AG04449 (cell line): ENCODE data around the gene WDR33.

Experiments
- CTCF ChIA-PET: fragments of 350-600 bp; formaldehyde crosslinking; extraction: SDS; loops from one replicate; lab custom pipeline; 2021; ENCODE audit warnings: antibody characterized with exemption; lab: Yijun Ruan, JAX
- POLR2A ChIA-PET: fragments of 400-600, 350-600 bp; formaldehyde crosslinking; extraction: SDS; loops from one replicate; lab custom pipeline; 2020; ENCODE audit warnings: antibody characterized with exemption, inconsistent platforms; lab: Yijun Ruan, JAX
- DNase-seq: peaks from one replicate; pipeline ENCODE4 v3.0.0-alpha.2; 2010; ENCODE audit warnings: low read depth, low spot score
- H3K4me3 ChIP-seq: 2 replicates; pipeline ENCODE4 v1.5.1; 2011; ENCODE audit warnings: low read depth, mild to moderate bottlenecking, control low read depth, low read length
- TF ChIP-seq, protein P1 (sequence below): IDR thresholded peaks from one replicate; pipeline ENCODE4 v1.5.1; 2011; ENCODE audit warnings: mild to moderate bottlenecking, moderate library complexity, low read length, control low read depth, inconsistent platforms; ENCODE audit not compliant: insufficient read depth; ENCODE audit errors: missing control alignments

WDR33 gene

DNA sequence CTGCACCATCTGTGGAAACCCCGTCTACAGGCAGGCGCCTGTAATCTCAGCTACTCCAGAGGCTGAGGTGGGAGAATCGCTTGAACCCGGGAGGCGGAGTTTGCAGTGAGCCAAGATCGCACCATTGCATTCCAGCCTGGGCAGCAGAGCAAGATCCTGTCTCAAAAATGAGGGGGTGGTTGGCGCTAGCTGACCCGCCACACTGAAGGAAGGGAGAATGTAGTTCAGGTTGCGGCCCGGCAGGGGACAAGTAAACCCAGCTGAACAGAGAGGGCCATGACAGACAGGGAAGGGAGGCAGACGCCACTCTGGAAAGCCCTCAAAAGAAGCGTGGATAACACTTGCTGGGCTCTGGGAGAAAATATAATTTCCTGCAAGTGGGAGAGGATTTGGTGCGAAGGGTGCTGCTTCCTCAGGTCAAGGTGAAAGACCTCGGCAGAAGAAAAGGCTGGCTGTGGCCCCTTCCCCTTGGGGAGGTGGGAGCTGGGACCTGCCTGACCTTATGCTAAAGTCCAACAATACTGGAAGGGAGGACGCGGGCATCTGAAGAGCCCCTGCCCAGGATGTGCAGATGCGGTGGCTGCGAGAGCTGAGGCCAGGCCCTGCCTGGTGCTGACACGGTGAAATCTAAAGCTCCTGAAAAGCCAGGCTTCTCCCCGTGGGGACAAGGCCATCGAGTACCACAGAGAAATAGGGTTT is 113.3 kb downstream of the WDR33 start:
- ChIA-PET POLR2A (no interaction called here), CTCF (interaction anchor here (0.9 to 1.3 kb wide), 3 partner anchors 22 to 71 kb away, joined by 3 to 6 read pairs (median 3); no protein-coding TSS in a partner anchor)
- TF ChIP-seq, protein P1, sequence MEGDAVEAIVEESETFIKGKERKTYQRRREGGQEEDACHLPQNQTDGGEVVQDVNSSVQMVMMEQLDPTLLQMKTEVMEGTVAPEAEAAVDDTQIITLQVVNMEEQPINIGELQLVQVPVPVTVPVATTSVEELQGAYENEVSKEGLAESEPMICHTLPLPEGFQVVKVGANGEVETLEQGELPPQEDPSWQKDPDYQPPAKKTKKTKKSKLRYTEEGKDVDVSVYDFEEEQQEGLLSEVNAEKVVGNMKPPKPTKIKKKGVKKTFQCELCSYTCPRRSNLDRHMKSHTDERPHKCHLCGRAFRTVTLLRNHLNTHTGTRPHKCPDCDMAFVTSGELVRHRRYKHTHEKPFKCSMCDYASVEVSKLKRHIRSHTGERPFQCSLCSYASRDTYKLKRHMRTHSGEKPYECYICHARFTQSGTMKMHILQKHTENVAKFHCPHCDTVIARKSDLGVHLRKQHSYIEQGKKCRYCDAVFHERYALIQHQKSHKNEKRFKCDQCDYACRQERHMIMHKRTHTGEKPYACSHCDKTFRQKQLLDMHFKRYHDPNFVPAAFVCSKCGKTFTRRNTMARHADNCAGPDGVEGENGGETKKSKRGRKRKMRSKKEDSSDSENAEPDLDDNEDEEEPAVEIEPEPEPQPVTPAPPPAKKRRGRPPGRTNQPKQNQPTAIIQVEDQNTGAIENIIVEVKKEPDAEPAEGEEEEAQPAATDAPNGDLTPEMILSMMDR = no peak
- H3K4me3 ChIP-seq = no peak overlapping the region
- DNase-seq = no peak

DNA sequence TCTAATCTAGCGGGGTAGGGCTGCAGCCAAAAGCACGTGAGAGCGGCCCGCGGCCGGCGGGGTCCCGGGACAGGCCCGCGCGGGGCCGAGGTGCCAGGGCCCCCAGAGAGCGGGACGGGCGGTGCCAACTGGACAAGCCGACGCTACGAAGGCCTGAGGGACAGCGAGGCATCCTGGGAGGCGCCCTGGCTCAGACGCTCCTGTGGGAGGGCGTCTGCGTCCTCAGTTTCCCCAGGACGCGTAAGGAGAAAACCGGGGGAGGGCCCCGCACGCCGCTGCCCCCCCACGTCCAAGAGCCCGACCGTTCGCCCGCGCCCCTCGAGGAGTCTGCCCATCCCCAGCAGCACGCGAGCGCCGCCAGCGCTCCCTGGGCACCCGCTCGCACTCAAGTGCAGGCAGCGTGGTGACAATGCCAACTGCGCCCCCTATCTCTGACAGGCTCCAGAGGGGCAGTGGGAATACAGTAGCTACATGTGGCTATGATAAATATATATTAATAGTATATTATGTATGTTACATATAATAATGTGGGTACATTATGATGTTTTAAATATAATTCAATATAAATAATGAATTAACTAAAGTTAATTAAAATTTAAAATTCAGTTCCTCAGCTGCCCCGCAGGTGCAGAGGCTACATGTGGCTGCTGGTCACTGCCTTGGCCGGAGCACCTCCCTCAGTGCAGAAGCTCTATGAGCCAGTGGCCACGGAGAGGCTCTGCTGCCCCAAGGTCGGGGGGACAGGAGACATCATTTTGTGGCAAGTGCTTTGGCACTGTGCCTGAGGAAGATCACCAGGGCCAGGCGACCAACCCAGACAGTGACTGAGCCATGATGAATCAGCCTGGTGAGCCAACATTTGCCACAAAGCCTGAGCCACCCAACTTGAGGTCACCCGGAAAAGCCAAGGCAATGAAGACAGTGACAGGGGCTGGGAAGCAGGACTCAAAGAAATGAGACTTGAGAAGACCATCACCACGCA is 115.2 kb downstream of the WDR33 start:
- peak overlapping the region; percentile 12 for H3K4me3 ChIP-seq
- ChIA-PET CTCF (interaction anchor here (0.8 to 2.9 kb wide), 10 partner anchors 8 to 371 kb away, joined by 3 to 18 read pairs (median 6); no protein-coding TSS in a partner anchor), POLR2A (no interaction called here)
- no peak for DNase-seq
- TF ChIP-seq, protein P1 = peak; percentile 42

DNA sequence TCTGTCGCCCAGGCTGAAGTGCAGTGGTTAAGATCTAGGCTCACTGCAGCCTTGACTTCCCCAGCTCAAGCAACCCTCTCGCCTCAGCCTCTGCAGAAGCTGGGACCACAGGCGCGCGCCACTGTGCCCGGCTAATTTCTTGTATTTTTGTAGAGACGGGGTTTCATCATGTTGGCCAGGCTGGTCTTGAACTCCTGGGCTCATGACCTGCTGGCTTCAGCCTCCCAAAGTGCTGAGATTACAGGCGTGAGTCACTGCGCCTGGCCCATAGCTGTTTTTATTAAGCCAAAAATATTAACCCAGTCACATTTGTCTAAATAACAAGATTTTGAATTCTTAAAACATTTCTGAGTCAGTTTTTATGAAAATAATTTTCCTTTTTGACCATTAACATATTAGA is 116.0 kb downstream of the WDR33 start:
- TF ChIP-seq, protein P1 = no peak
- CTCF ChIA-PET = interaction anchor here (0.8 to 2.9 kb wide), 7 partner anchors 9 to 371 kb away, joined by 3 to 18 read pairs (median 7); no protein-coding TSS in a partner anchor
- POLR2A ChIA-PET = no interaction called here
- DNase-seq = no peak
- H3K4me3 ChIP-seq = no peak overlapping the region

DNA sequence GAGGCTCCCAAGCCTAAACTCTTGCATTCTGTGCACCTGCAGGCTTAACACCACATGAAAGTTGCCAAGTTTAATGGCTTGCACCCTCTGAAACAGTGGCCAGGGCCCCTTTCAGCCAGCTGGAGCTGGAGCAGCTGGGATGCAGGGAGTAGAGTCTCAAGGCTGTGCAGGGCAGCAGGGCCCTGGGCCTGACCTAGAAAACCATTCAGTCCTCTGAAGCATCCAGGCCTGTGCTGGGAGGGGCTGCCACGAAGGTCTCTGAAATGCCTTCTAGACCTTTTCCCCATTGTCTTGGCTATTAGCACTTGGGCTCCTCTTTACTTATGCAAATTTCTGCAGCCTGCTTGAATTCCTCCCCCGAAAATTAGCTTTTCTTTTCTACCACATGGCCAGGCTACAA is 120.3 kb downstream of the WDR33 start:
- DNase-seq = no peak
- ChIA-PET CTCF (interaction anchor here (1.5 kb wide), 1 partner anchor 12 kb away, joined by 4 read pairs; no protein-coding TSS in a partner anchor), POLR2A (no interaction called here)
- no peak overlapping the region for H3K4me3 ChIP-seq
- TF ChIP-seq, protein P1 = no peak

DNA sequence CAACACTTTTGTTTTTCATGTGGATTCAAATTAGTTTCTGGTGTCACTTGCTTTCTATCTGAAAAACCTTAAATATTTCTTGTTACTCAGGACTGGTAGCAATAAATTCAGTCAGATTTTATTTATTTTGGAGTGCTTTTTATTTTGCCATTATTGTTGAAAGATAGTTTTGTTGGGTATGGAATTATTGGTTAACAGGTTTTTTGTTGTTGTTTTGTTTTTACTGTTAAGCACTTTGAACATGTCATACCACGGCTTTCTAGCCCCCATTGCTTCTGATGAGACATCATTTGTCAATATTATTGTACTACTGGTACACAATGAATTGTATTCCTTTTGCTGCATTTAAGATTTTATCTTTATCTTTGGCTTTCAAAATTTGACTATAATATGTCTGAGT is 122.6 kb downstream of the WDR33 start:
- TF ChIP-seq, protein P1 = no peak
- DNase-seq = no peak
- ChIA-PET POLR2A (no interaction called here), CTCF (interaction anchor here (0.7 kb wide), 1 partner anchor 84 kb away, joined by 3 read pairs; no protein-coding TSS in a partner anchor)
- H3K4me3 ChIP-seq = no peak overlapping the region
